ENCODE data around the gene CLASP1. TPM values are rescaled to one million over a fixed set of nuclear protein-coding genes. Genes with fewer than 3 reads are reported as not detected.

CLASP1 gene
- total RNA-seq, 4 donors from 2014 or later, result 28.9 to 58.0 (median 41.9) TPM

GRCh38 chr2:121635371-121635770 is 13.9 kb downstream of the CLASP1 start:
- 43 to 71% methylated on average over 1 of the region's 1 CpG for WGBS, 2 donors
- H3K36me3 ChIP-seq, result peaks cover 0 to 7% (median 0%) of the 10 kb centered on the region in 3 donors

GRCh38 chr2:121634354-121635307 is 14.6 kb downstream of the CLASP1 start:
- DNase-seq, result no peak
- Histone ChIP-seq H3K9me3 (no peaks in the 10 kb centered on the region), H3K4me3 (no peak overlapping the region), H3K36me3 (peaks cover 0 to 6% (median 0%) of the 10 kb centered on the region in 3 donors), H3K27me3 (no peaks in the 10 kb centered on the region), H3K4me1 (peaks cover 8 to 36% (median 12%) of the 10 kb centered on the region in 3 donors), H3K27ac (peak overlapping the region in 2 of 4 donors; percentile 38 to 49)
- intact Hi-C loops (cut with DNase I), result no loop called here
- no peak for TF ChIP-seq CTCF (IDR thresholded peaks at IDR 0.05)
- TF ChIP-seq POLR2A (IDR thresholded peaks at IDR 0.05), result no peak
- 41 to 43% methylated on average over 6 of the region's 6 CpGs for WGBS, 2 donors

More at GRCh38 chr2:121635371-121635770, 13.9 kb downstream of the CLASP1 start:
- Histone ChIP-seq H3K27me3 (no peaks in the 10 kb centered on the region), H3K9me3 (no peaks in the 10 kb centered on the region), H3K4me1 (peaks cover 8 to 36% (median 12%) of the 10 kb centered on the region in 3 donors), H3K27ac (no peak overlapping the region), H3K4me3 (no peak overlapping the region)
- TF ChIP-seq CTCF (IDR thresholded peaks at IDR 0.05), result no peak
- TF ChIP-seq POLR2A (IDR thresholded peaks at IDR 0.05), result no peak
- DNase-seq, result no peak
- intact Hi-C loops (cut with DNase I), result no loop called here

DNA sequence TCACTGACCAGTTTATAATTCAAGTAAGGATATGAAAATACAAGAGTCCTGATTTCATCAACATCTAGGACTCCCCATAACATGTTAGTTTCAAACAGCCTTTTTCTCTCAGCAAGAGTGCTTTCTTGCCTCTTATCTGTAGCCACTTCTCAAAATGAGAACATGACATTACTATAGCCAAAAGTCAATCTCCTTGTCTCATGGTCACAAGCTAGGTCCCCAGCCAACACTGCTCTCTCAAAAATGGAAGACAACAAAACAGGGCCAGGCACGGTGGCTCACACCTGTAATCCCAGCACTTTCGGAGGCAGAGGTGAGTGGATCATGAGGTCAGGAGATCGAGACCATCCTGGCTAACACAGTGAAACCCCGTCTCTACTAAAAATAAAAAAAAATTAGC is 15.8 kb downstream of the CLASP1 start:
- DNase-seq, result no peak
- Histone ChIP-seq H3K36me3 (no peaks in the 10 kb centered on the region), H3K4me1 (peaks cover 8 to 36% (median 12%) of the 10 kb centered on the region in 3 donors), H3K9me3 (no peaks in the 10 kb centered on the region), H3K4me3 (no peak overlapping the region), H3K27me3 (no peaks in the 10 kb centered on the region), H3K27ac (no peak overlapping the region)
- TF ChIP-seq CTCF (IDR thresholded peaks at IDR 0.05) (no peak), POLR2A (IDR thresholded peaks at IDR 0.05) (no peak)
- WGBS, 2 donors, result 92 to 93% methylated on average over 3 to 4 of the region's 4 CpGs
- intact Hi-C loops (cut with DNase I), result no loop called here

- H3K9me3 ChIP-seq, result no peaks in the 10 kb centered on the region
- H3K36me3 ChIP-seq, result no peaks in the 10 kb centered on the region
- no peaks in the 10 kb centered on the region for H3K27me3 ChIP-seq
- no peak for TF ChIP-seq POLR2A (IDR thresholded peaks at IDR 0.05)
- TF ChIP-seq CTCF (IDR thresholded peaks at IDR 0.05), result no peak
- H3K4me1 ChIP-seq, result peaks cover 7 to 29% (median 14%) of the 10 kb centered on the region in 3 donors
- WGBS, 2 donors, result 72 to 89% methylated on average over 4 of the region's 4 CpGs
- H3K27ac ChIP-seq, result peak overlapping the region in 2 of 4 donors; percentile 66 to 67
- H3K4me3 ChIP-seq, result no peak overlapping the region
- intact Hi-C loops (cut with DNase I), result no loop called here
- no peak for DNase-seq
Measured at GRCh38 chr2:121627525-121628050, 21.7 kb downstream of the CLASP1 start.
